ENCODE measurements around the gene SSBP2.

DNA sequence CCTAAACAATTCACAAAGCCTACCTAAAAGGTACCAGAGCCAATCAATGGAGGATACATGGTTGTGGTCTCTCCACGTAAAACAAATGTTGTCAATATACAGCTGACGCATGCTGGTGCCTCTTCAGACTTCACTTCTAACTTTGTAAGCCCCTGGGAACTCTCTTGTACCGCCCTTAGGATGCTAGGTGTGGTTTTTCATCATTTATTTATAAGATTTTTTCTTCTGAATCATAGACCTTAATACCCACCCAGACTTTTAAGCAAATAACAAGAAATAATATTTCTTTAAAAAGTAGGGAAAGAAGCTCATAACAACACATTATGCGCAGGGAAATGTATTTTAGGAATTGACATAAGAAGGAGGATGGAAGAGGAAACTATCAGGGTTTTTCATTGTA lies 33.0 kb downstream of the SSBP2 start:
- TF ChIP-seq, protein P1, sequence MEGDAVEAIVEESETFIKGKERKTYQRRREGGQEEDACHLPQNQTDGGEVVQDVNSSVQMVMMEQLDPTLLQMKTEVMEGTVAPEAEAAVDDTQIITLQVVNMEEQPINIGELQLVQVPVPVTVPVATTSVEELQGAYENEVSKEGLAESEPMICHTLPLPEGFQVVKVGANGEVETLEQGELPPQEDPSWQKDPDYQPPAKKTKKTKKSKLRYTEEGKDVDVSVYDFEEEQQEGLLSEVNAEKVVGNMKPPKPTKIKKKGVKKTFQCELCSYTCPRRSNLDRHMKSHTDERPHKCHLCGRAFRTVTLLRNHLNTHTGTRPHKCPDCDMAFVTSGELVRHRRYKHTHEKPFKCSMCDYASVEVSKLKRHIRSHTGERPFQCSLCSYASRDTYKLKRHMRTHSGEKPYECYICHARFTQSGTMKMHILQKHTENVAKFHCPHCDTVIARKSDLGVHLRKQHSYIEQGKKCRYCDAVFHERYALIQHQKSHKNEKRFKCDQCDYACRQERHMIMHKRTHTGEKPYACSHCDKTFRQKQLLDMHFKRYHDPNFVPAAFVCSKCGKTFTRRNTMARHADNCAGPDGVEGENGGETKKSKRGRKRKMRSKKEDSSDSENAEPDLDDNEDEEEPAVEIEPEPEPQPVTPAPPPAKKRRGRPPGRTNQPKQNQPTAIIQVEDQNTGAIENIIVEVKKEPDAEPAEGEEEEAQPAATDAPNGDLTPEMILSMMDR (IDR thresholded peaks at IDR 0.05; ENCODE audit: control extremely low read depth in 1 of 3, insufficient read depth in 1 of 3, low read depth in 1 of 3, low read length in 3 of 3), result no peak
- TF ChIP-seq NRF1 (IDR thresholded peaks at IDR 0.05; ENCODE audit: low read depth, low read length), result no peak
- TF ChIP-seq POLR2A (IDR thresholded peaks at IDR 0.05; ENCODE audit: control extremely low read depth in 1 of 2, low read depth in 2 of 2, low read length in 2 of 2), result no peak
- no peak for TF ChIP-seq JUND (IDR thresholded peaks at IDR 0.05; ENCODE audit: low read length)
- no peak for TF ChIP-seq EZH2 (IDR thresholded peaks at IDR 0.05; ENCODE audit: low read depth, low read length, severe bottlenecking)
- no peak for TF ChIP-seq SP1 (IDR thresholded peaks at IDR 0.05; ENCODE audit: low read depth, low read length)
- no peak for TF ChIP-seq RAD21 (IDR thresholded peaks at IDR 0.05 in 1 of 2, conservative IDR thresholded peaks at IDR 0.05 in 1 of 2; ENCODE audit: low read depth in 2 of 2, low read length in 2 of 2)
- TF ChIP-seq CHD2 (IDR thresholded peaks at IDR 0.05; ENCODE audit: low read length), result no peak
- TF ChIP-seq ATF2 (IDR thresholded peaks at IDR 0.05; ENCODE audit: low read length), result no peak
- TF ChIP-seq POLR2AphosphoS5 (IDR thresholded peaks at IDR 0.05; ENCODE audit: low read depth, low read length), result no peak
